Activated naive CD4-positive, alpha-beta T cell treated with anti-CD3 and anti-CD28 coated beads, Interleukin-2, amount 50 U/mL, for 72 hours (primary cell): Measurements from ENCODE around the gene TBC1D9B. TPM values are rescaled to one million over a fixed set of nuclear protein-coding genes. Genes with fewer than 3 reads are reported as not detected.
A peak's percentile ranks its signal among the peaks of the same experiment; 100 is the strongest.

Experiments
- ATAC-seq, 2 donors: fragments of 150-1000 bp; cut with Tn5 transposase; 2 replicates each; pipeline ENCODE4 v1.10.0; 2021; ENCODE audit warnings: mild to moderate bottlenecking in 2 of 2, moderate library complexity in 2 of 2
- DNase-seq, 2 donors: peaks; one replicate each; pipeline ENCODE4 v3.0.0; 2021 to 2022; ENCODE audit warnings: low spot score in 2 of 2
- H3K27ac Mint-ChIP-seq, 2 donors: one replicate each; pipeline ENCODE4 v1.8.0; 2022; ENCODE audit warnings: mild to moderate bottlenecking in 2 of 2, mixed read lengths in 2 of 2
- H3K36me3 Mint-ChIP-seq, 2 donors: one replicate each; pipeline ENCODE4 v1.8.0; 2022; ENCODE audit warnings: mixed read lengths in 2 of 2
- H3K9me3 Mint-ChIP-seq, 2 donors: one replicate each; pipeline ENCODE4 v1.8.0; 2022; ENCODE audit warnings: mixed read lengths in 2 of 2
- total RNA-seq, 2 donors: library from RNA; stranded (reverse); gene quantifications; one replicate each; pipeline ENCODE4 v1.2.3, GENCODE V29; 2022

The TBC1D9B gene
- total RNA-seq, 2 donors from 2014 or later: 21.2 to 153 TPM

GRCh38 chr5:179823937-179824744 is 83.6 kb downstream of the TBC1D9B start:
- Mint-ChIP-seq H3K9me3 (no peaks in the 10 kb centered on the region), H3K36me3 (peaks cover 33 to 35% of the 10 kb centered on the region in 2 donors), H3K27ac (peak overlapping the region; percentile 6 to 41)
- no peak for ATAC-seq
- DNase-seq: no peak

- peak overlapping the region; percentile 78 to 91 for H3K27ac Mint-ChIP-seq
- peaks cover 19 to 24% of the 10 kb centered on the region in 2 donors for H3K36me3 Mint-ChIP-seq
- no peaks in the 10 kb centered on the region for H3K9me3 Mint-ChIP-seq
- no peak for DNase-seq
- no peak for ATAC-seq
These were observed 85.2 kb downstream of the TBC1D9B start for GRCh38 chr5:179822444-179822990.

GRCh38 chr5:179822059-179822432 is 85.7 kb downstream of the TBC1D9B start:
- ATAC-seq (no peak), DNase-seq (no peak)
- Mint-ChIP-seq H3K27ac (peak overlapping the region; percentile 78 to 91), H3K36me3 (peaks cover 19 to 23% of the 10 kb centered on the region in 2 donors), H3K9me3 (no peaks in the 10 kb centered on the region)

- ATAC-seq (peak; percentile 55 to 66), DNase-seq (peak in 1 of 2 donors; percentile 88)
- no peaks in the 10 kb centered on the region for H3K9me3 Mint-ChIP-seq
- H3K36me3 Mint-ChIP-seq: peaks cover 14 to 23% of the 10 kb centered on the region in 2 donors
- peak overlapping the region; percentile 91 to 96 for H3K27ac Mint-ChIP-seq
These were observed 86.2 kb downstream of the TBC1D9B start for GRCh38 chr5:179821298-179822058.

GRCh38 chr5:179820483-179821297 is 87.0 kb downstream of the TBC1D9B start, which contains the start of gene SQSTM1:
Gene SQSTM1, plus strand, starts transcription at chr5:179820905. Its CDS starts 32 bp downstream, at chr5:179820937.
- DNase-seq (peak; percentile 85), ATAC-seq (peak; percentile 40 to 56)
- Mint-ChIP-seq H3K27ac (peak within 1 kb of the TSS; percentile 92 to 96), H3K36me3 (peaks cover 14 to 24% of the 10 kb centered on the region in 2 donors), H3K9me3 (no peaks in the 10 kb centered on the region)

GRCh38 chr5:179820127-179820482 is 87.6 kb downstream of the TBC1D9B start:
- ATAC-seq: no peak
- Mint-ChIP-seq H3K9me3 (no peaks in the 10 kb centered on the region), H3K27ac (peak overlapping the region; percentile 90 to 92), H3K36me3 (peaks cover 16 to 27% of the 10 kb centered on the region in 2 donors)
- DNase-seq: no peak

- Mint-ChIP-seq H3K9me3 (no peaks in the 10 kb centered on the region), H3K27ac (peak overlapping the region; percentile 90 to 92), H3K36me3 (peaks cover 12 to 24% of the 10 kb centered on the region in 2 donors)
- DNase-seq (peak; percentile 51 to 81), ATAC-seq (peak; percentile 25 to 50)
These were observed 88.2 kb downstream of the TBC1D9B start for GRCh38 chr5:179819296-179820126.

- ATAC-seq (peak; percentile 73 to 85), DNase-seq (peak; percentile 77 to 96)
- Mint-ChIP-seq H3K36me3 (peaks cover 10 to 23% of the 10 kb centered on the region in 2 donors), H3K9me3 (no peaks in the 10 kb centered on the region), H3K27ac (peak overlapping the region; percentile 81 to 92)
These were observed 88.9 kb downstream of the TBC1D9B start for GRCh38 chr5:179818746-179819295.

- H3K9me3 Mint-ChIP-seq: no peaks in the 10 kb centered on the region
- no peak for ATAC-seq
- no peak for DNase-seq
- peak overlapping the region; percentile 79 to 92 for H3K27ac Mint-ChIP-seq
- peaks cover 10 to 22% of the 10 kb centered on the region in 2 donors for H3K36me3 Mint-ChIP-seq
These were observed 89.6 kb downstream of the TBC1D9B start for GRCh38 chr5:179817890-179818745.

GRCh38 chr5:179817470-179817840 is 90.2 kb downstream of the TBC1D9B start:
- Mint-ChIP-seq H3K27ac (peak overlapping the region; percentile 50 to 92), H3K36me3 (peaks cover 10 to 16% of the 10 kb centered on the region in 2 donors), H3K9me3 (no peaks in the 10 kb centered on the region)
- DNase-seq (no peak), ATAC-seq (no peak)

GRCh38 chr5:179816796-179817469 is 90.8 kb downstream of the TBC1D9B start:
- Mint-ChIP-seq H3K9me3 (no peaks in the 10 kb centered on the region), H3K27ac (no peak overlapping the region), H3K36me3 (peaks cover 6 to 11% of the 10 kb centered on the region in 2 donors)
- DNase-seq: no peak
- ATAC-seq: no peak

GRCh38 chr5:179816401-179816795 is 91.3 kb downstream of the TBC1D9B start:
- no peak for ATAC-seq
- no peaks in the 10 kb centered on the region for H3K9me3 Mint-ChIP-seq
- H3K36me3 Mint-ChIP-seq: peaks cover 10 to 11% of the 10 kb centered on the region in 2 donors
- no peak overlapping the region for H3K27ac Mint-ChIP-seq
- no peak for DNase-seq

- H3K27ac Mint-ChIP-seq: no peak overlapping the region
- no peaks in the 10 kb centered on the region for H3K9me3 Mint-ChIP-seq
- ATAC-seq (no peak), DNase-seq (no peak)
- H3K36me3 Mint-ChIP-seq: peaks cover 9 to 12% of the 10 kb centered on the region in 2 donors
These were observed 92.0 kb downstream of the TBC1D9B start for GRCh38 chr5:179815491-179816249.
